CD4-positive, alpha-beta T cell treated with Interleukin-6 at 100 ng/mL for 8 hours (primary cell): ENCODE results near the gene MAP9.
"Not testable (repeated sequence)": the region's sequence is repeated elsewhere in the genome, so short reads cannot be mapped to it uniquely, and the experiment has no call there.

ENCODE experiments used
- DNase-seq: peaks from one replicate; pipeline ENCODE4 v3.0.0-alpha.2; 2020; ENCODE audit warnings: mixed read lengths, low spot score

MAP9 gene

GRCh38 chr4:155376387-155377268 lies at the start of gene MAP9:
Gene MAP9, minus strand, starts transcription at chr4:155376965. Its CDS starts 1,115 bp downstream, at chr4:155375850.
- DNase-seq = peak; percentile 94

DNA sequence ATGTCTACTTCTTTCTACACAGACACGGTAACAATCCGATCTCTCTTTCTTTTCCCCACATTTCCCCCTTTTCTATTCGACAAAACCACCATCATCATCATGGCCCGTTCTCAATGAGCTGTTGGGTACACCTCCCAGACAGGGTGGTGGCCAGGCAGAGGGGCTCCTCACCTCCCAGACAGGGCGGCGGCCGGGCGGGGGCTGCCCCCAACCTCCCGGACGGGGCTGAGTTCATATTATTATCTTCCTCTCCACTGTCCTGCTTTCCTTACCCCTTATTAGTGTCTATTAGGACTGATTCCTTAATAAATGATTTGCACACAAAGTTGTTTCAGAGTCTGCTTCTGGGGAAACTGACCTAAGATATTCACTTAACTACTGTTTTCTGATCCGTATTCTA lies 48.0 kb upstream of the MAP9 start:
- not testable (repeated sequence) for DNase-seq

- DNase-seq = no peak
Measured at GRCh38 chr4:155423671-155424070, 46.9 kb upstream of the MAP9 start.

GRCh38 chr4:155419266-155419665 lies 42.5 kb upstream of the MAP9 start:
- DNase-seq = no peak

- no peak for DNase-seq
Measured at GRCh38 chr4:155415662-155416061, 38.9 kb upstream of the MAP9 start.

DNA sequence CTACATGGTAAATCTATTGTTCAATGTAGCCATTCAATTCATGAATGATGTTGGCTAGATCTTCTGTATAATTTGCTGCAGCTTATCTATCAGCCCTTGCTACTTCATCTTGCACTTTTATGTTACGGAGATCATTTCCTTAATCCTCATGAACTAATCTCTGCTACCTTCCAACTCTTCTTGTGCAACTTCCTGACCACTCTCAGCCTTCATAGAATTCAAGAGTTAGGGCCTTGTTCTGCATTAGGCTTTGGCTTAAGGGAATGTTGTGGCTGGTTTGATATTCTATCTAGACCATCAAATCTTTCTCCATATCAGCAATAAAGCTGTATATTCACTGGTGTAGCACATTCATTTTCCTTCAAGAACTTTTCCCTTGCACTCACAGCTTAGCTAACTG lies 36.7 kb upstream of the MAP9 start:
- no peak for DNase-seq

- no peak for DNase-seq
Measured at GRCh38 chr4:155411546-155411945, 34.8 kb upstream of the MAP9 start.

- DNase-seq = no peak
Measured at GRCh38 chr4:155408796-155409195, 32.0 kb upstream of the MAP9 start.

GRCh38 chr4:155407480-155407879 lies 30.7 kb upstream of the MAP9 start:
- DNase-seq = no peak

DNA sequence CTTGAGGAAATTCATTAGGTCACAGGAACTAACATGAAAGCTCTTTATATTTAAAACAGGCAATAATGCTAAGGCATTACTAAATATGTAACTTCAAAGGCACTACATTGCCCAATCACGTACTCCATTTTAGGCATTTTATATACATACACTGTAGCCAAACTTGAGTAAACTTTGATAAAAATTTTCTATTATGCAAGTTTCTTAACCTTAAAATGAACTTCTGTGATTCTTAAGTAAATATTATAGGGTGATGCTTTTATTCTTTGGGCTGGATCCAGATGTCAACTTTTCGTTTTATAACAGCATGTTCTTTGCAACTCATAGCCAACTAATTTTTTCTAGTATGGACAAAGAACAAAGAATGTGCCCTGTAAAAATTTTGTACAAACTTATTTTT lies 28.3 kb upstream of the MAP9 start:
- no peak for DNase-seq

- DNase-seq = no peak
Measured at GRCh38 chr4:155403886-155404285, 27.1 kb upstream of the MAP9 start.

GRCh38 chr4:155402941-155403340 lies 26.2 kb upstream of the MAP9 start:
- no peak for DNase-seq

DNA sequence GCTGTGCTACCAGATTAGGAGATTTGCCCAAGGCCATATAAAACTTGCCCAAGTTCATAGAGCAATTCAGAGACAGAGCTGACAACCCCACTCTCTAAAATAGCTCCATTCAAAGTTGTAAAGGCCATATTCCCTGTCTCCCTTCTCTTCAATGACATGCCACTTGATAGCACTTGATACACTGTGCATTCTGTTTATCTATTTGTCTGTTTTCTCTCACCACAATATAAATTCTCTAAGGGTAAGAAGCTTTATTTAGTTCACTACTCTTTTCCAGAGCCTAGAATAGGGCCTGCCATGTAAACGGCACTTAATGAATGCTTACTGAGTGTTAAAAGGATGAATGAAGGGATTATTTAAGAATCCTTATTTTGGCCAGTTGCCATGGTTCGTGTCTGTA lies 24.1 kb upstream of the MAP9 start:
- no peak for DNase-seq

DNA sequence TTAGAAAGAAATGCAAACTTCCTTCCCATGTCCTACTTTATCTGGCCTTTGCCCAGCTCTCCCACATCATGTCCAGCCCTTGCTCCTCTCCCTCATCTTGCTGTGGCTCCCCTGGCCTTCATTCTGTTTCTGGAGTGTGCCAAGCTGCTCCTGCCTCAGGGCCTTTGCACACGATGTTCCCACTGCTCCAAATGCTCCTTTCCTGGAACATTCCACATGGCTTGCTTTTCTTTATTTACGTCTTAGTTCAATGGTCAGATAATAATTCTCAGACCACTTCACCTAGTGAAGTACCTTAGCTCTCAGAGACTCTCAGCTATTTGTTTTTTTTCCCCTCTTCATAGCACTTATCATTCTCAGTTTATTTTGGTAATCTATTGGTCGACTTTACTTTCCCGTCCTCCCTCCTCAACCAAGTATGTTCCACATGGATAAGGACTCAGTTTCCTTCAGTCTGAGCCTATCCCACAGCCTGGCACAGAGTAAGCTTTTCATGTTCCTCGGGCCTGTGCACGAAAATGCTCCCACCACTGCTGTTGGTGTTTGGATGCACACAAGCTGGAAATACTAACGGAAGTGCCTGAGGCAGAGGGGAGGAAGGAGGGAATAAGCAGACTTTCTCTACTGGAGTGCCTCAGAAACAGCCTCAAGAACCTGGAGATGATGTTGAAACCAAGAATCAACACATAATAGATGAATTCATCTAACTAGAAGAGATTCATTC lies 23.4 kb upstream of the MAP9 start:
- no peak for DNase-seq

DNA sequence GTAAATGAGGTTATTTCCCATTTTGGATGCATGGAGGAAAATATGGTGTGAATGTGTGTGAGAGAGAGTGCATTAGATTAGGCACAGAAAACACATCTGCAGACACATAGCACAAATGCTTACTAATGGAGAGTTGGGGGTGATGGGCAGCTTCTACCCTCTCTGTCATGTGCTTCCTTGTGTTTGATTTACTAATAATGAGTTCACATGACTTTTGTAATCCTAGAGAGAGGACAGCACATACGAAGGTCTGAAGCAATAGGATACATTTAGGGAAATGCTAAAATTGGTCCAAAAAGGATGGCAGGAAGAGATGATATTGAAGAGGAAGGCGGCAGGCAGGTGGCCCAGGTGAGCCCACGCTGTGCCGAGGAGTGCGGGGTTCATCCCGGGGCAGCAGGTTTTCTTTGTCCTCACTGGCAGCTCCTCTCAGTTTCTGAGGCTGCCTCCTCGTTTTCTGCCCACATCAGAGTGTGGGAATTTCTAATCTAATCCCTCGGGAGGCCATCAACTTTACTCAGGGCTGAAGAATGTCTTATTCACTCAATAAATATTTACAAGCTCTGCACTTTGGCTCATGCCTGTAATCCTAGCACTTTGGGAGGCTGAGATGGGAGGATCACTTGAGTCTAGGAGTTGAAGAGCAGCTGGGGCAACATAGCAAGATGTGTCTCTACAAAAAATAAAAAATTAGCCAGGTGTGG lies 15.9 kb upstream of the MAP9 start:
- DNase-seq = no peak

DNA sequence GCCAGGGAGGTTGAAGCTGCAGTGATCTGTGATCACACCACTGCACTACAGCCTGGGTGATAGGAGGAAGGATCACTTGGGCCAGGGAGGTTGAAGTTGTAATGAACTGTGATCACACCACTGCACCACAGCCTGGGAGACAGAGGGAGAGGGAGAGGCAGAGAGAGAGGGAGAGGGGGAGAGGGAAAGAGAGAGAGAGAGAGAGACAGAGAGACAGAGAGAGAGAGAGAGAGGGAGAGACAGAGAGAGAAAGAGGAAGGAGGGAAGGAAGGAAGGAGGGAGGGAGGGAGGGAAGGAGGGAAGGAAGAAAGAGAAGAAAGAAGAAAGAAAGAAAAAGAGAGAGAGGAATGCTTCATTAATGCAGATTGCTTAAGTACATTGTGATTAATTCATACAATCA lies 15.2 kb upstream of the MAP9 start:
- no peak for DNase-seq

DNA sequence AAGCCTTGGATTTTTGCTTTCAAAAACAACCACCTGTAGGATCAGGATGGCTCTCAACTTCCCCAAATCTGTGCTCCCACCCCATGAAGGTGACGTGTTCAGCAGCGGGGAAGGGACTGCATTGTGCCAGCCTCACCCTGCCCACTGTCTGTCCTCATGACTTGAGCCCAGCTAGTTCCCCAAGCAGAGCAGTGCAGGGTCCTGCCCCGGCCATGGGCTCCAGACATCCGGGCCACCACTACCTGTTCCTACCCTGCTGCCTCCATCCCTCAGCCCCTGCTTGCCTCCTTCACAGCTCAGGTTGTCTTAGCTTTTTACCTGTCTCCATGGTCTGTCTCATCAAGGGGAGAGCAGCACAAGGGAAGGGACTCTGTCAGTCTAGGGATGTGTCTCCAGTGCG lies 11.4 kb upstream of the MAP9 start:
- DNase-seq = no peak

- no peak for DNase-seq
Measured at GRCh38 chr4:155383541-155383940, 6.8 kb upstream of the MAP9 start.

DNA sequence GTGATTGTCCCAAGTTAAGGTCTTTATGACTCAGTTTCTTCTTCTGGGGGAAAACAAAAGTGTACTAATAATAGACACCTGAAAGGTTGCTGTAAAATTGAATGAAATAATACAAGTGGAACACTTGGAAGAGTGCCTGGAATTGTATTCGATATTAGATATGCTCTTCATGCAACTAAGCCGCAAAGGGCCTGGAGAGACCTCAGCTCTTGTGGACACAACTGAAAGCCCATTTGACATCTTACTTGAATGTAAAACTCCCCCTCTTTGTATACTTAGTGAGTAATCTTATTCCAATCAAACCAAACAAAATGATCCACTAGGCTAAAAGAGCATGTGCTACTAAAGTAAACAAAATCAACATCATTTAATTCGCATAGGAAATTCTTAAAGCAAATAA lies 511 bp upstream of the MAP9 start:
- DNase-seq = no peak

GRCh38 chr4:155371432-155372043 lies 5.2 kb downstream of the MAP9 start:
- DNase-seq = no peak

DNA sequence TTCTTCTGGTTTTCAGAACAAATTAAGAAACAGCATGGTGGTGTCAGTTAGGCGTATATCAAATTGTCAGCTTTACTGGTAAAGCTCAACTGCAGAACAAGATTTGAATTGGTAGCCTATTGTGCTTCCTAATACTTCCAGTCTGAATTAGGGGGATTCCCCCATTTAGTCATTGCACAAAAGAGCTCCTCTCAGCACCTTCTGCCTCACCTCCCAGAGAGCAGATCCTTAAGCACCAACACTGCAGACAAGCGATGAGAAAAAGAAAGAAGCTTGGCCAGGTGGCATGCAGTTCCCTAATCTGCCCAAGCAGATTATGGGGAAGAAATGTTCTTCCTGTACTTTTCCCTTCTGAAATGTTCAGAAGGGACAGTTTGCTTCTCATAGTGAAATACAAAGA lies 9.2 kb downstream of the MAP9 start:
- DNase-seq = no peak

DNA sequence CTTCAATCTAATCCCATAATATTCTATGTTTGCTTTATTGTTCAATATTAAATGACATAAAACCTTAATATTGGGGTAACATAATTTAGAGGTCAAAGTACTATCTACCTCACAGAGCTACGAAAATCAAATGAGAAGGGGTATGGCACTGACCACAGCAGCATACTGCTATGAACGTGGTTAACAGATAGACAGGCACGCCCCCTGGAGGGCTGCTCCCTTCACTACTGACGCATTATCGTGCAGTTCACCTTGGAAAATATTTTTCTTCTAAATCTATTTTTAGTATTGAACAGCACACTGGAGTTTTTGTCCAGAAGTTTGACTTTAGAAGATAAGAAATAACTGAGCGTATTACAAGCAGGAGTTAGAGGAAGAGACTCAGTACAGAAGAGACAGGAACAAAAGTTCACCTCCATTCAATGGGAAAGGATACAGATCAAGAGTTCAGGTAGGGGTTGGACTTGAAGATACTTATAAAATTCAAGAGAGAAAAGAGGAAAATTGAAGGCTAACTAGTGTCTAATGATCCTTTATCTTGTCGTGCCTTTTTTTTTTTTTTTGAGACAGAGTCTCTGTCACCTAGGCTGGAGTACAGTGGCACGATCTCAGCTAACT lies 22.7 kb downstream of the MAP9 start:
- peak; percentile 3 for DNase-seq
